ENCODE measurements around the gene TECR. TPM values are rescaled to one million over a fixed set of nuclear protein-coding genes. Genes with fewer than 3 reads are reported as not detected.
A peak's percentile ranks its signal among the peaks of the same experiment; 100 is the strongest.

The TECR gene
- total RNA-seq, 2 experiments from 2014 or later = 93.5 to 98.5 TPM

DNA sequence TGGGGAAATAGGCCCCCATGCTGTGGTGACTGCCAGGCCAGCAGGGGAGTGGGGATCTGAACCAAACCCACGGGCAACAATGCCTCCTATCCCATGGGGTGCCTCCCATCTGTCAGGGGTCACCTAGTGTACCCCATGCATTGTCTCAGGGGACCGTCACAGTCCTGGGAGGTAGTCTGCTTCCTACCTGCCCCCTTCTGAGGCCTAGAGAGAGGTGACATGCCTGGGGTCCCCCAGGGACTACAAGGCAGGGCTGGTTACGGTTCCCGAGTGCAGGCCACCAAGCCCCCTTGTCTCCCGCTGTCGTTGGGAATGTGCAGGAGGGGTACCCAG, 31.3 kb downstream of the TECR start:
- Mint-ChIP-seq H3K4me3 (no peak overlapping the region), H3K36me3 (ENCODE audit: low read depth) (peaks cover 7% of the 10 kb centered on the region), H3K4me1 (ENCODE audit: low read depth) (peaks cover 30% of the 10 kb centered on the region), H3K27ac (peak overlapping the region; percentile 10), H3K9me3 (no peaks in the 10 kb centered on the region), H3K27me3 (no peaks in the 10 kb centered on the region)
- no peak for DNase-seq
- TF ChIP-seq, protein P1, sequence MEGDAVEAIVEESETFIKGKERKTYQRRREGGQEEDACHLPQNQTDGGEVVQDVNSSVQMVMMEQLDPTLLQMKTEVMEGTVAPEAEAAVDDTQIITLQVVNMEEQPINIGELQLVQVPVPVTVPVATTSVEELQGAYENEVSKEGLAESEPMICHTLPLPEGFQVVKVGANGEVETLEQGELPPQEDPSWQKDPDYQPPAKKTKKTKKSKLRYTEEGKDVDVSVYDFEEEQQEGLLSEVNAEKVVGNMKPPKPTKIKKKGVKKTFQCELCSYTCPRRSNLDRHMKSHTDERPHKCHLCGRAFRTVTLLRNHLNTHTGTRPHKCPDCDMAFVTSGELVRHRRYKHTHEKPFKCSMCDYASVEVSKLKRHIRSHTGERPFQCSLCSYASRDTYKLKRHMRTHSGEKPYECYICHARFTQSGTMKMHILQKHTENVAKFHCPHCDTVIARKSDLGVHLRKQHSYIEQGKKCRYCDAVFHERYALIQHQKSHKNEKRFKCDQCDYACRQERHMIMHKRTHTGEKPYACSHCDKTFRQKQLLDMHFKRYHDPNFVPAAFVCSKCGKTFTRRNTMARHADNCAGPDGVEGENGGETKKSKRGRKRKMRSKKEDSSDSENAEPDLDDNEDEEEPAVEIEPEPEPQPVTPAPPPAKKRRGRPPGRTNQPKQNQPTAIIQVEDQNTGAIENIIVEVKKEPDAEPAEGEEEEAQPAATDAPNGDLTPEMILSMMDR (IDR thresholded peaks at IDR 0.05) = no peak
- no peak for ATAC-seq
- ChIA-PET CTCF (no interaction called here), POLR2A (interaction anchor here (1.2 kb wide), 1 partner anchor 13 kb away, joined by 3 read pairs; no protein-coding TSS in a partner anchor)
- intact Hi-C loops (cut with micrococcal nuclease) = no loop called here

DNA sequence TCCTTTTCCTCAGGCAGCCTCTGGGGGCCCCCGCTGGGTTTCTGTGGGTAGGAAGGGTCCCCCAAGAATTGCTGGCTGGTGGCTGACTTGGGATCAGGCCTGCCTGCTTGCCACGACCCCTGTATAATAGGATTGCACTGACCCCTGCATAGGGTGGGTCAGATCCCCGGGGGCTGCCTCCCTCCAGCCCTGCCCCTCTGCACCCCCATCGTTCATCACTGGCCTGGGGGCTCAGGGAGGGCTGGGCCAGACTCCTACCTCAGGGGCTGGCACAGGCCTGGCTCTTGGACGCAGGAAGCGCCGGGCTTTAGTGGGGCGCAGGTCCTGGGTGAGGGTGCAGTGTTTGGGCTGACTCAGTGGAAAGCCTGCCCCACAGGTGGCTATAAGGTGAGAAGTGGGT, 31.9 kb downstream of the TECR start:
- peaks cover 8% of the 10 kb centered on the region for H3K36me3 Mint-ChIP-seq (ENCODE audit: low read depth)
- intact Hi-C loops (cut with micrococcal nuclease) = no loop called here
- H3K27me3 Mint-ChIP-seq = no peaks in the 10 kb centered on the region
- no peak overlapping the region for H3K27ac Mint-ChIP-seq
- TF ChIP-seq, protein P1 (IDR thresholded peaks at IDR 0.05) = no peak
- ChIA-PET CTCF (interaction anchor here (2.0 kb wide), 1 partner anchor 10 kb away, joined by 7 read pairs; no protein-coding TSS in a partner anchor), POLR2A (interaction anchor here (1.2 kb wide), 1 partner anchor 13 kb away, joined by 3 read pairs; no protein-coding TSS in a partner anchor)
- no peaks in the 10 kb centered on the region for H3K9me3 Mint-ChIP-seq
- ATAC-seq = no peak
- peaks cover 27% of the 10 kb centered on the region for H3K4me1 Mint-ChIP-seq (ENCODE audit: low read depth)
- no peak for DNase-seq
- H3K4me3 Mint-ChIP-seq = no peak overlapping the region

DNA sequence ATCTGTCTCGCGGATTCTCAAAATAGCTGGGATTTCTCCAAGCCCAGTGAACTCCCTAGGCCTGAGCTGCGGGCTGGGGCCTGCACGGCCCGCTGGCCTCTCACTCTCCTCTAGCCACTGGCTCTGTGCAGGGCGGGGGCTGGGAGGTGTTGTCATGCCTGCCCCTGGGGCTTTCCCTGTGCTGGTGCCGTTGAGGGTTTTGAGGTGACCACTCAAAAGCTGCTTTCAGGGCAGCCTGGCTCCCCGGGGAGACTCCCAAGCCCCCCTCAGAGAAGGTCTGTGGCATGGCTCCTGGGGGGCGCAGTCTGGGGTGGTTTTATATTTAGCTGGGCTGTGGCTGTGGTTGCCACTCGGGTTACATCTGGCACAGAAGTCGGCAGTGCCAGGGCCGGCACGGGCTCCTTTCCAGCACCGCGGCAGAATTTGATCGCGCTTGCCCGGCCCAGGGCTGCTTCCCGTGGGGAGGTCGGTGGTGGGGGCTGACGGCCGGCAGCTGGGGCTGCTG, 32.5 kb downstream of the TECR start:
- ChIA-PET POLR2A (interaction anchor here (1.2 kb wide), 1 partner anchor 12 kb away, joined by 3 read pairs; no protein-coding TSS in a partner anchor), CTCF (interaction anchor here (2.0 kb wide), 1 partner anchor 10 kb away, joined by 7 read pairs; no protein-coding TSS in a partner anchor)
- no peaks in the 10 kb centered on the region for H3K27me3 Mint-ChIP-seq
- no peak for DNase-seq
- no peak overlapping the region for H3K27ac Mint-ChIP-seq
- intact Hi-C loops (cut with micrococcal nuclease) = no loop called here
- H3K36me3 Mint-ChIP-seq (ENCODE audit: low read depth) = peaks cover 8% of the 10 kb centered on the region
- TF ChIP-seq, protein P1 (IDR thresholded peaks at IDR 0.05) = no peak
- ATAC-seq = no peak
- peaks cover 21% of the 10 kb centered on the region for H3K4me1 Mint-ChIP-seq (ENCODE audit: low read depth)
- H3K4me3 Mint-ChIP-seq = no peak overlapping the region
- H3K9me3 Mint-ChIP-seq = no peaks in the 10 kb centered on the region

DNA sequence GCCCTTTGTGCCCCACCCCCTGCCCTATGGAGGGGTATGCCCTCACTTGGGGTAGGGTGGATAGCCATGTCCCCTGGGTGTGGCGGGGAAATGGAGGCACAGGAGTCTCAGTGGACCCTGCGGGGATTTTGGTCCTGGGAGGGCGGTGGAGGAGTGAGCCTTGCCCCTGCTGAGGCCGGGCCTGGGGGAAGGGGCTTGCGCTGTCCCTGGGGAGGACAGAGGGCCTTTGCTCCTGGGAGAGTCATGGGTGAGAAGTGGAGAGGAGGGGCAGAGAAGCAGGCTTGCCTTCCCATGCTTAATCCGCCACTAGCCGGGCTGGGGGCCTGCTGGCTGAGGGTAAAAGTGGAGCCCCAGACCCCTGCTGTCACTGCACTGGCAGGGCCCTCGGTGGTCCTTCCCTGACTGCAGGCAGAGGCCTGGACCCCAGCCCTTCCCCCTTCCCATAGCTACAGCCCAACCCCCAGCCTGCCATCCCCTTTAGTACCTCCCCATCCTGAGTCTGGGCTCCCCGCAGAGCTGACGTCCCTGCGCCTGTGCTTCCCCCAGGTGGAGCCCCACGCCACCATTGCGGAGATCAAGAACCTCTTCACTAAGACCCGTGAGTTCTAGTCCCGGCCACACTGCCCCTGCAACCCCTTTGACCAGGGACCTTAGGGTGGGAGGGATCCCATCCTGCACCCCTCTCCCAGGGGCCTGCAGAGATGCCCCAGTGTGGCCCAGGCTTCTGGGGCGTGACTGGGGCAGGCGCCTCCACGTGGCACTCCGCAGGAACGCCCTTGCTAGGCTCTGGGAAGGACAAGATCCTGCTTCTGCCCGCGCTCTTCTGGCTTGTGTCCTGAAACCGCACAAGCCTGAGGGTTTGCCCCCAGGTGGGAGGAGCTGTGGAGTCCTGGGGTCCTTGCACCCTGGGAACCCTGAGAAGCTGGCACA, 33.5 kb downstream of the TECR start:
- ChIA-PET CTCF (interaction anchor here (2.0 kb wide), 1 partner anchor 11 kb away, joined by 7 read pairs; no protein-coding TSS in a partner anchor), POLR2A (no interaction called here)
- TF ChIP-seq, protein P1 (IDR thresholded peaks at IDR 0.05) = no peak
- no peaks in the 10 kb centered on the region for H3K27me3 Mint-ChIP-seq
- H3K36me3 Mint-ChIP-seq (ENCODE audit: low read depth) = peaks cover 10% of the 10 kb centered on the region
- no peak overlapping the region for H3K4me3 Mint-ChIP-seq
- ATAC-seq (no peak), DNase-seq (no peak)
- H3K27ac Mint-ChIP-seq = peak overlapping the region; percentile 11
- H3K9me3 Mint-ChIP-seq = no peaks in the 10 kb centered on the region
- intact Hi-C loops (cut with micrococcal nuclease) = no loop called here
- H3K4me1 Mint-ChIP-seq (ENCODE audit: low read depth) = peaks cover 29% of the 10 kb centered on the region

DNA sequence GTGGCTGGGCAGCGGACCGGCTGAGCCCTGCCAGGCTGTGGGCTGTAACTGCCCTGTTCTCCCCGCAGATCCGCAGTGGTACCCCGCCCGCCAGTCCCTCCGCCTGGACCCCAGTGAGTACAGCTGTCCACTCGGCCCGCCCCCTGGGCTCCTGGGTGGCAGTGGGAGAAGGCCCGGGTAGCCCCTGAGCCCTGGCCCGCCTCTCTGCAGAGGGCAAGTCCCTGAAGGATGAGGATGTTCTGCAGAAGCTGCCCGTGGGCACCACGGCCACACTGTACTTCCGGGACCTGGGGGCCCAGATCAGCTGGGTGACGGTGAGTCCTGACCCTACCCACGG, 34.2 kb downstream of the TECR start:
- DNase-seq (no peak), ATAC-seq (no peak)
- H3K4me1 Mint-ChIP-seq (ENCODE audit: low read depth) = peaks cover 33% of the 10 kb centered on the region
- H3K4me3 Mint-ChIP-seq = no peak overlapping the region
- ChIA-PET CTCF (no interaction called here), POLR2A (no interaction called here)
- intact Hi-C loops (cut with micrococcal nuclease) = no loop called here
- no peak overlapping the region for H3K27ac Mint-ChIP-seq
- no peaks in the 10 kb centered on the region for H3K9me3 Mint-ChIP-seq
- peaks cover 11% of the 10 kb centered on the region for H3K36me3 Mint-ChIP-seq (ENCODE audit: low read depth)
- H3K27me3 Mint-ChIP-seq = no peaks in the 10 kb centered on the region
- TF ChIP-seq, protein P1 (IDR thresholded peaks at IDR 0.05) = no peak
